Measurements from ENCODE around the gene VAPB.
A peak's percentile ranks its signal among the peaks of the same experiment; 100 is the strongest.

VAPB gene

GRCh38 chr20:58459058-58459750, 70.2 kb downstream of the VAPB start:
- no peaks in the 10 kb centered on the region for H3K4me1 ChIP-seq (ENCODE audit: control insufficient read depth, insufficient read depth, low read length)
- POLR2A ChIA-PET: interaction anchor here (0.6 kb wide), 1 partner anchor 16 kb away, joined by 3 read pairs; no protein-coding TSS in a partner anchor
- CTCF ChIA-PET: interaction anchor here (0.8 to 1.0 kb wide), 3 partner anchors 12 to 226 kb away, joined by 3 read pairs; no protein-coding TSS in a partner anchor
- no peak for TF ChIP-seq ZNF341 (tag by site-specific recombination; IDR thresholded peaks at IDR 0.05; ENCODE audit: low read depth)
- no peak for TF ChIP-seq PRDM1 (tag by site-specific recombination; IDR thresholded peaks at IDR 0.05)
- TF ChIP-seq ZNF830 (tag by site-specific recombination; IDR thresholded peaks at IDR 0.05; ENCODE audit: low read depth): no peak
- TF ChIP-seq ZEB2 (tag by site-specific recombination; IDR thresholded peaks at IDR 0.05): no peak
- TF ChIP-seq ZNF366 (tag by site-specific recombination; conservative IDR thresholded peaks at IDR 0.05): no peak
- TF ChIP-seq ZNF175 (tag by site-specific recombination; IDR thresholded peaks at IDR 0.05): no peak
- peak; percentile 90 for TF ChIP-seq ZIC2 (tag by site-specific recombination; IDR thresholded peaks at IDR 0.05)
- TF ChIP-seq BCL6B (tag by site-specific recombination; IDR thresholded peaks at IDR 0.05): no peak
- TF ChIP-seq KLF16 (tag by site-specific recombination; IDR thresholded peaks at IDR 0.05): no peak
- H3K9me3 ChIP-seq (ENCODE audit: control insufficient read depth, insufficient read depth, low read depth, low read length): no peaks in the 10 kb centered on the region
- no peak overlapping the region for H3K4me3 ChIP-seq (ENCODE audit: low read depth, low read length)
- H3K27ac ChIP-seq (ENCODE audit: extremely low read depth, low read depth, low read length): no peak overlapping the region
- no peaks in the 10 kb centered on the region for H3K36me3 ChIP-seq (ENCODE audit: control insufficient read depth in 2 of 2, insufficient read depth in 1 of 2, low read length in 2 of 2)

GRCh38 chr20:58461104-58461503, 72.1 kb downstream of the VAPB start:
- TF ChIP-seq MZF1 (tag by site-specific recombination; IDR thresholded peaks at IDR 0.05; ENCODE audit: borderline replicate concordance) (no peak), PRDM4 (tag by site-specific recombination; IDR thresholded peaks at IDR 0.05) (no peak), ELK4 (IDR thresholded peaks at IDR 0.05; ENCODE audit: borderline replicate concordance, low read depth, low read length) (no peak), ZNF548 (tag by site-specific recombination; IDR thresholded peaks at IDR 0.05) (no peak), ZNF155 (tag by site-specific recombination; IDR thresholded peaks at IDR 0.05) (no peak)
- no peaks in the 10 kb centered on the region for H3K4me1 ChIP-seq (ENCODE audit: control insufficient read depth, insufficient read depth, low read length)
- ChIA-PET POLR2A (no interaction called here), CTCF (no interaction called here)
- H3K27ac ChIP-seq (ENCODE audit: extremely low read depth, low read depth, low read length): no peak overlapping the region
- H3K36me3 ChIP-seq (ENCODE audit: control insufficient read depth in 2 of 2, insufficient read depth in 1 of 2, low read length in 2 of 2): no peaks in the 10 kb centered on the region
- H3K4me3 ChIP-seq (ENCODE audit: low read depth, low read length): no peak overlapping the region
- H3K9me3 ChIP-seq (ENCODE audit: control insufficient read depth, insufficient read depth, low read depth, low read length): no peaks in the 10 kb centered on the region

GRCh38 chr20:58461899-58462298, 72.9 kb downstream of the VAPB start:
- ChIA-PET CTCF (interaction anchor here (0.6 to 1.5 kb wide), 3 partner anchors 208 to 228 kb away, joined by 3 to 5 read pairs (median 4); no protein-coding TSS in a partner anchor), POLR2A (no interaction called here)
- Histone ChIP-seq H3K4me3 (ENCODE audit: low read depth, low read length) (no peak overlapping the region), H3K9me3 (ENCODE audit: control insufficient read depth, insufficient read depth, low read depth, low read length) (no peaks in the 10 kb centered on the region), H3K36me3 (ENCODE audit: control insufficient read depth in 2 of 2, insufficient read depth in 1 of 2, low read length in 2 of 2) (no peaks in the 10 kb centered on the region), H3K4me1 (ENCODE audit: control insufficient read depth, insufficient read depth, low read length) (no peaks in the 10 kb centered on the region), H3K27ac (ENCODE audit: extremely low read depth, low read depth, low read length) (no peak overlapping the region)
- no peak for TF ChIP-seq PRDM6 (tag by site-specific recombination; IDR thresholded peaks at IDR 0.05)
- TF ChIP-seq ZNF274 (IDR thresholded peaks at IDR 0.05; ENCODE audit: low read length): no peak
- no peak for TF ChIP-seq ZNF274 (tag by site-specific recombination; IDR thresholded peaks at IDR 0.05; ENCODE audit: borderline replicate concordance)
- TF ChIP-seq ZBTB20 (tag by site-specific recombination; IDR thresholded peaks at IDR 0.05): no peak
- TF ChIP-seq KLF16 (tag by site-specific recombination; IDR thresholded peaks at IDR 0.05): no peak
- TF ChIP-seq BCL6B (tag by site-specific recombination; IDR thresholded peaks at IDR 0.05): no peak
- TF ChIP-seq PATZ1 (tag by site-specific recombination; IDR thresholded peaks at IDR 0.05): no peak
- no peak for TF ChIP-seq ZNF223 (tag by site-specific recombination; IDR thresholded peaks at IDR 0.05)

All from HEK293 (cell line).